ENCODE results near the gene CAMTA1. TPM values are rescaled to one million over a fixed set of nuclear protein-coding genes. Genes with fewer than 3 reads are reported as not detected.

The CAMTA1 gene
- total and polyA plus RNA-seq, 8 donors, result 13.0 to 54.2 (median 23.6) TPM

DNA sequence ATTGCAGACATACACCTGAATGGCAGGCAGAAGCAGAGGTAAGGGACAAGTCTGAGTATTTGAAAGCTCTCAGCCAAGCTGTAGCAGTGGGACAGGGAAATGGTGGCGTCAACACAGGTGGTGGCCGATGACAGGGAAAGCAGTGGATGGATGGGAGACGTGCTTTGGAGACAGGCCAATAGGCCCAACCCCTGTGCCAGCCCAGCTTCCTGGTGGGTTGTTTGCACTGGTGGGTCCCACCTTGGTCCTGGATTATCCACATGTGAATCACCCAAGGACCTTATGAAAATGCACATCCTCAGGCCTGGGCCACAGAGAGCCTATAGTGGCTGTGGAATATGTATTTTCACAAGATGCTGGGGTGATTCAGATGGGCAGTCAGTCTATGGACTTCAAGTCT, 782.1 kb downstream of the CAMTA1 start:
- Histone ChIP-seq H3K9me3 (no peaks in the 10 kb centered on the region), H3K27ac (no peak overlapping the region), H3K4me3 (no peak overlapping the region), H3K36me3 (no peaks in the 10 kb centered on the region), H3K4me1 (peaks cover 0 to 2% (median 0%) of the 10 kb centered on the region in 3 donors), H3K27me3 (no peaks in the 10 kb centered on the region)
- TF ChIP-seq, protein P1, sequence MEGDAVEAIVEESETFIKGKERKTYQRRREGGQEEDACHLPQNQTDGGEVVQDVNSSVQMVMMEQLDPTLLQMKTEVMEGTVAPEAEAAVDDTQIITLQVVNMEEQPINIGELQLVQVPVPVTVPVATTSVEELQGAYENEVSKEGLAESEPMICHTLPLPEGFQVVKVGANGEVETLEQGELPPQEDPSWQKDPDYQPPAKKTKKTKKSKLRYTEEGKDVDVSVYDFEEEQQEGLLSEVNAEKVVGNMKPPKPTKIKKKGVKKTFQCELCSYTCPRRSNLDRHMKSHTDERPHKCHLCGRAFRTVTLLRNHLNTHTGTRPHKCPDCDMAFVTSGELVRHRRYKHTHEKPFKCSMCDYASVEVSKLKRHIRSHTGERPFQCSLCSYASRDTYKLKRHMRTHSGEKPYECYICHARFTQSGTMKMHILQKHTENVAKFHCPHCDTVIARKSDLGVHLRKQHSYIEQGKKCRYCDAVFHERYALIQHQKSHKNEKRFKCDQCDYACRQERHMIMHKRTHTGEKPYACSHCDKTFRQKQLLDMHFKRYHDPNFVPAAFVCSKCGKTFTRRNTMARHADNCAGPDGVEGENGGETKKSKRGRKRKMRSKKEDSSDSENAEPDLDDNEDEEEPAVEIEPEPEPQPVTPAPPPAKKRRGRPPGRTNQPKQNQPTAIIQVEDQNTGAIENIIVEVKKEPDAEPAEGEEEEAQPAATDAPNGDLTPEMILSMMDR (IDR thresholded peaks at IDR 0.05), result no peak
- no peak for FAIRE-seq
- DNase-seq, result peak in 2 of 6 donors; percentile 8 to 47
- WGBS, 2 donors, result 83 to 85% methylated on average over 3 of the region's 3 CpGs
- ATAC-seq, result no peak
- intact Hi-C loops (cut with DNase I), result no loop called here

DNA sequence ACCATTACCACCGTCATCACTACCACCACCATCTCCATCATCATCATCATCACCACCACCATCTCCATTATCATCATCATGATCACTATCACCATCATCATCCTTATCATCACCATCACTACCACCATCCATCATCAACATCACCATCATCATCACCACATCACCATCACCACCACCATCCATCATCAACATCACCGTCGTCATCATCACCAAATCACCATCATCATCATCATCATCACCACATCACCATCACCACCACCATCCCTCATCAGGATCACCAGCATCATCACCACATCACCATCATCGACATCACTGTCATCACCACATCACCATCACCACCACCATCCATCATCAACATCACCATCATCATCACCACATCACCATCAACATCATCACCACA, 782.8 kb downstream of the CAMTA1 start:
- TF ChIP-seq, protein P1 (IDR thresholded peaks at IDR 0.05), result no peak
- ATAC-seq (no peak), DNase-seq (no peak), FAIRE-seq (no peak)
- H3K4me1 ChIP-seq, result peaks cover 2 to 9% (median 5%) of the 10 kb centered on the region in 3 donors
- no peak overlapping the region for H3K27ac ChIP-seq
- 87 to 96% methylated on average over 4 of the region's 4 CpGs for WGBS, 2 donors
- intact Hi-C loops (cut with DNase I), result no loop called here
- H3K36me3 ChIP-seq, result no peaks in the 10 kb centered on the region
- no peak overlapping the region for H3K4me3 ChIP-seq
- H3K9me3 ChIP-seq, result no peaks in the 10 kb centered on the region
- no peaks in the 10 kb centered on the region for H3K27me3 ChIP-seq

DNA sequence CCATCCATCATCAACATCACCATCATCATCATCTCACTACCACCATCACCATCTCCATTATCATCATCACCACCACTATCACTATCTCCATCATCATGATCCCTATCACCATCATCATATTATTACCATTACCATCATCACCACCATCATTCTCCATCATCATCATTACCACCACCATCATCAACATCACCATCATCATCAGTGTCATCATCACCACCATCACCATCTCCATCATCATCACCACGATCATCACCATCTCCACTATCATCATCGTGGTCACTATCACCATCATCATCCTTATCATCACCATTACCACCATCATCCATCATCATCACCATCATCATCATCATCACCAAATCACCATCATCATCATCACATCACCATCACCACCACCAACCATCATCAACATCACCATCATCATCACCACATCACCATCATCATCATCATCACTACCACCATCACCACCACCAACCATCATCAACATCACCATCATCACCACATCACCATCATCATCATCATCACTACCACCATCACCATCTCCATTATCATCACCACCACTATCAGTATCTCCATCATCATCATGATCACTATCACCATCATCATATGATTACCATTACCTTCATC, 783.8 kb downstream of the CAMTA1 start:
- FAIRE-seq (no peak), ATAC-seq (no peak), DNase-seq (no peak)
- TF ChIP-seq, protein P1 (IDR thresholded peaks at IDR 0.05), result no peak
- no peaks in the 10 kb centered on the region for H3K36me3 ChIP-seq
- H3K27ac ChIP-seq, result no peak overlapping the region
- H3K4me1 ChIP-seq, result peaks cover 11 to 19% (median 15%) of the 10 kb centered on the region in 3 donors
- no peak overlapping the region for H3K4me3 ChIP-seq
- H3K27me3 ChIP-seq, result no peaks in the 10 kb centered on the region
- intact Hi-C loops (cut with DNase I), result no loop called here
- 78 to 89% methylated on average over 2 of the region's 2 CpGs for WGBS, 2 donors
- H3K9me3 ChIP-seq, result no peaks in the 10 kb centered on the region

DNA sequence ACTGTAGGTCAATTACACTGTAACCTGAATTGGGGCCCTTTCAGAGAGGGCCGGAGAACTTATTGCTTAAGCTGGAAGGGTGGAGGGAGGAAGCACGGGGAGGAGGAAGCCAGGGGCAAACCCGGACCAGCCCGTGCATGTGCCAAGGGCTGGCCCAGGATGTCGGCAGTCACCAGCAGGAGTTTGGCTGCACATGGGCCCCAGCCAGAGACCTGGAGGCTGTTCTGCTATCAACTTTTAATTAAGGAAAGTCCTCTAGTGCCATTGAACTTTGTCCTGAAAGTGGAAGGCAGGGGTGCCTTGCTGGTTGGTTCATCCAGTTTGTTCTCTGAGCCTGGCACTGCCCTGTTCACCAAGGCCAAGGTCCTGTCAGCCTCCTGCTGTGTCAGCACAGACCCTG, 785.1 kb downstream of the CAMTA1 start:
- no peaks in the 10 kb centered on the region for H3K9me3 ChIP-seq
- WGBS, 2 donors, result 51 to 54% methylated on average over 5 of the region's 5 CpGs
- DNase-seq (peak in 2 of 6 donors; percentile 12 to 39), ATAC-seq (no peak), FAIRE-seq (no peak)
- peaks cover 20 to 25% (median 21%) of the 10 kb centered on the region in 3 donors for H3K4me1 ChIP-seq
- intact Hi-C loops (cut with DNase I), result no loop called here
- H3K36me3 ChIP-seq, result no peaks in the 10 kb centered on the region
- H3K4me3 ChIP-seq, result no peak overlapping the region
- TF ChIP-seq, protein P1 (IDR thresholded peaks at IDR 0.05), result no peak
- H3K27ac ChIP-seq, result no peak overlapping the region
- no peaks in the 10 kb centered on the region for H3K27me3 ChIP-seq

DNA sequence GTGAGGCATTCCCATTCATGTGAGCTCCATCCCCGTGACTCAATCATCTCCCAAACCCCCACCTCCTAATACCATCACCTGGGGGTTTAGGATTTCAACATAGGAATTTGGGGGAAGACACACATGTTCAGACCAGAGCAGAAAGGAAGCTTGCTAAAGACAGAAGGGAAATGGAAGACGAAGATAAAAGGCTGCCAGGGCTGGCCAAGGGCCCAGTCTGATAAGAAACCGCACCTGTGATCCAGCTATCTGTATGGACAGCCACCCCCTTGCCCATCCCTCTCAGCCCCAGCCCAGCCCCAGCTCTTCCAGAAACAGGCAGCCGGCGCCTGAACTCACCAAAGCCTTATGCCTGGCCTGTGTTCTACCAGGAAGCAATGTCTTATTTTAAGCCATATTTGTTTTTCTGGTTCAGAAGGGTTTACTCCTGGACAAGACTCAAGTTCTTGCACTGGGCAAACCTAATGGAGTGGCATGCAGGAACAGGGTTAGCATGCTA, 787.4 kb downstream of the CAMTA1 start:
- Histone ChIP-seq H3K27me3 (no peaks in the 10 kb centered on the region), H3K4me1 (peaks cover 20 to 25% (median 21%) of the 10 kb centered on the region in 3 donors), H3K4me3 (no peak overlapping the region), H3K27ac (peak overlapping the region in 2 of 4 donors; percentile 13 to 44), H3K9me3 (no peaks in the 10 kb centered on the region), H3K36me3 (no peaks in the 10 kb centered on the region)
- ATAC-seq, result peak; percentile 66 to 76 (median 74)
- DNase-seq, result peak in 4 of 6 donors; percentile 34 to 66 (median 42)
- intact Hi-C loops (cut with DNase I), result no loop called here
- TF ChIP-seq, protein P1 (IDR thresholded peaks at IDR 0.05), result no peak
- no peak for FAIRE-seq
- WGBS, 2 donors, result 12 to 18% methylated on average over 5 of the region's 5 CpGs
